H1 (cell line): Measurements from ENCODE around the gene HOXB6. TPM values are rescaled to one million over a fixed set of nuclear protein-coding genes. Genes with fewer than 3 reads are reported as not detected.
A peak's percentile ranks its signal among the peaks of the same experiment; 100 is the strongest.

Experiments
- CTCF ChIA-PET: fragments of 300-600 bp; sonication (Branson Sonifier 250); formaldehyde crosslinking; loops from one replicate; lab custom pipeline; 2021; ENCODE audit not compliant: partially characterized antibody; lab: Charles Lee
- POLR2A ChIA-PET: fragments of 300-600 bp; sonication (Branson Sonifier 250); formaldehyde crosslinking; loops from one replicate; lab custom pipeline; 2021; ENCODE audit warnings: inconsistent platforms; ENCODE audit not compliant: partially characterized antibody; lab: Charles Lee
- DNase-seq, 2 experiments: peaks; one replicate each; pipeline versions ENCODE4 v3.0.0 to v3.0.0-alpha.2; 2010 to 2022; ENCODE audit warnings: low spot score in 2 of 2, low read depth in 1 of 2, mixed read lengths in 1 of 2
- FAIRE-seq: peaks from 2 replicates; lab custom pipeline; 2011; peaks lifted over from hg19 to GRCh38; lab: Jason Lieb, UNC
- H2AFZ ChIP-seq: 2 replicates; pipeline ENCODE4 v1.8.1; 2012; ENCODE audit warnings: low read length, inconsistent platforms
- H2AK5ac ChIP-seq: 2 replicates; pipeline ENCODE4 v1.6.1; 2013; ENCODE audit warnings: low read depth, low read length
- H2BK120ac ChIP-seq: replicated peaks from 2 replicates; pipeline ENCODE3; 2013; ENCODE audit warnings: low read depth, low read length, inconsistent platforms
- H2BK12ac ChIP-seq: 2 replicates; pipeline ENCODE4 v1.6.1; 2013; ENCODE audit warnings: low read depth, low read length
- H2BK15ac ChIP-seq: 2 replicates; pipeline ENCODE4 v1.6.1; 2013; ENCODE audit warnings: low read length
- H2BK20ac ChIP-seq: 2 replicates; pipeline ENCODE4 v1.6.1; 2013; ENCODE audit warnings: low read length
- H2BK5ac ChIP-seq: 2 replicates; pipeline ENCODE4 v1.6.1; 2013; ENCODE audit warnings: low read depth, low read length
- H3K14ac ChIP-seq: 2 replicates; pipeline ENCODE4 v1.6.1; 2013; ENCODE audit warnings: inconsistent platforms; ENCODE audit not compliant: insufficient read length
- H3K18ac ChIP-seq: 2 replicates; pipeline ENCODE4 v1.6.1; 2013; ENCODE audit warnings: low read length; ENCODE audit errors: extremely low read depth
- H3K23ac ChIP-seq: 2 replicates; pipeline ENCODE4 v1.6.1; 2013; ENCODE audit warnings: inconsistent platforms; ENCODE audit not compliant: insufficient read length
- H3K23me2 ChIP-seq: 2 replicates; pipeline ENCODE4 v1.6.1; 2013; ENCODE audit warnings: low read depth, low read length
- H3K27ac ChIP-seq: 2 replicates; pipeline ENCODE4 v1.6.1; 2011; ENCODE audit warnings: low read depth, low read length, inconsistent platforms
- H3K27me3 ChIP-seq, 4 experiments: replicated peaks in 1 of 4; 1 replicate in 1 of 4; 2 replicates in 3 of 4; pipeline versions ENCODE4 v1.6.1 to v1.8.1; 2011 to 2013; ENCODE audit warnings: low read length in 3 of 4, mild to moderate bottlenecking in 3 of 4, inconsistent platforms in 2 of 4, mixed read lengths in 2 of 4, moderate library complexity in 1 of 4; ENCODE audit not compliant: control insufficient read depth in 3 of 4, insufficient read depth in 3 of 4; ENCODE audit errors: extremely low read depth in 1 of 4
- H3K36me3 ChIP-seq, 4 experiments: 2 replicates each; pipeline versions ENCODE4 v1.6.1 to v1.8.1; 2011 to 2013; ENCODE audit warnings: mild to moderate bottlenecking in 4 of 4, low read length in 3 of 4, moderate library complexity in 2 of 4, control low read depth in 1 of 4, inconsistent platforms in 1 of 4; ENCODE audit not compliant: insufficient read depth in 4 of 4, control insufficient read depth in 2 of 4
- H3K4ac ChIP-seq: replicated peaks from 2 replicates; pipeline ENCODE3; 2013; ENCODE audit warnings: low read length, low read depth, mixed read lengths, inconsistent platforms; ENCODE audit not compliant: insufficient read length
- H3K4me1 ChIP-seq, 4 experiments: replicated peaks in 1 of 4; 1 replicate in 1 of 4; 2 replicates in 3 of 4; pipeline versions ENCODE4 v1.6.1 to v1.8.1; 2011 to 2013; ENCODE audit warnings: low read length in 3 of 4, inconsistent platforms in 2 of 4, mixed read lengths in 1 of 4; ENCODE audit not compliant: insufficient read depth in 4 of 4, control insufficient read depth in 3 of 4
- H3K4me2 ChIP-seq, 2 experiments: 2 replicates each; pipeline versions ENCODE4 v1.6.1 to v1.8.1; 2011 to 2013; ENCODE audit warnings: low read depth in 2 of 2, low read length in 2 of 2, control low read depth in 1 of 2, inconsistent platforms in 1 of 2, mild to moderate bottlenecking in 1 of 2; ENCODE audit not compliant: insufficient read depth in 1 of 2
- H3K4me3 ChIP-seq, 4 experiments: fragments of 200-600, 300-600 bp in 1 of 4; sonication (generic), shearing (Covaris generic), sonication (Bioruptor Twin) in 1 of 4; 2 replicates each; pipeline versions ENCODE4 v1.5.1 to v1.8.1; 2011 to 2016; ENCODE audit warnings: low read length in 4 of 4, low read depth in 3 of 4, control low read depth in 2 of 4, inconsistent platforms in 2 of 4, mild to moderate bottlenecking in 2 of 4, mixed read lengths in 1 of 4, moderate library complexity in 1 of 4; ENCODE audit not compliant: insufficient read depth in 2 of 4; ENCODE audit errors: extremely low read depth in 1 of 4
- H3K56ac ChIP-seq: replicated peaks from 2 replicates; pipeline ENCODE3; 2013; ENCODE audit warnings: low read depth, mild to moderate bottlenecking, mixed read lengths, low read length, inconsistent platforms; ENCODE audit not compliant: insufficient read length
- H3K79me1 ChIP-seq: 2 replicates; pipeline ENCODE4 v1.6.1; 2013; ENCODE audit warnings: low read depth, low read length, control low read depth
- H3K79me2 ChIP-seq, 2 experiments: 2 replicates each; pipeline versions ENCODE4 v1.6.1 to v1.8.1; 2012 to 2013; ENCODE audit warnings: low read length in 2 of 2, mild to moderate bottlenecking in 2 of 2, inconsistent platforms in 1 of 2; ENCODE audit not compliant: insufficient read depth in 2 of 2, control insufficient read depth in 1 of 2
- H3K9ac ChIP-seq, 4 experiments: replicated peaks in 1 of 4; 1 replicate in 1 of 4; 2 replicates in 3 of 4; pipeline versions ENCODE4 v1.6.1 to v1.8.1; 2011 to 2013; ENCODE audit warnings: low read depth in 3 of 4, low read length in 3 of 4, control low read depth in 2 of 4, mild to moderate bottlenecking in 2 of 4, moderate library complexity in 2 of 4, inconsistent platforms in 1 of 4; ENCODE audit errors: extremely low read depth in 1 of 4
- H3K9me3 ChIP-seq, 2 experiments: 2 replicates each; pipeline versions ENCODE4 v1.6.1 to v1.8.1; 2012 to 2013; ENCODE audit warnings: mild to moderate bottlenecking in 2 of 2, moderate library complexity in 2 of 2, control low read depth in 1 of 2, inconsistent platforms in 1 of 2, low read depth in 1 of 2, low read length in 1 of 2, mixed read lengths in 1 of 2; ENCODE audit not compliant: insufficient read depth in 2 of 2
- H4K20me1 ChIP-seq, 2 experiments: replicated peaks in 1 of 2; 2 replicates each; pipeline versions ENCODE3 to v1.8.1; 2011 to 2013; ENCODE audit warnings: inconsistent platforms in 2 of 2, low read length in 2 of 2, mild to moderate bottlenecking in 1 of 2; ENCODE audit not compliant: insufficient read depth in 2 of 2, control insufficient read depth in 1 of 2
- H4K5ac ChIP-seq: 2 replicates; pipeline ENCODE4 v1.6.1; 2013; ENCODE audit warnings: low read length, low read depth, mixed read lengths, inconsistent platforms; ENCODE audit not compliant: insufficient read length
- H4K8ac ChIP-seq: 2 replicates; pipeline ENCODE4 v1.8.0; 2013; ENCODE audit warnings: mild to moderate bottlenecking, moderate library complexity, low read length, inconsistent platforms; ENCODE audit not compliant: insufficient read depth; ENCODE audit errors: extremely low read depth
- H4K91ac ChIP-seq: replicated peaks from 2 replicates; pipeline ENCODE3; 2013; ENCODE audit warnings: low read length, mixed read lengths, inconsistent platforms; ENCODE audit not compliant: insufficient read length
- EGR1 ChIP-seq: IDR thresholded peaks from 2 replicates; pipeline ENCODE4 v1.6.1; 2011; ENCODE audit warnings: low read depth, low read length, borderline replicate concordance
- EZH2 ChIP-seq: fragments of 200-600 bp; sonication (generic); IDR thresholded peaks from 2 replicates; pipeline ENCODE4 v1.7.1; 2012; ENCODE audit warnings: low read depth, mild to moderate bottlenecking, moderate library complexity, low read length, inconsistent platforms; ENCODE audit not compliant: severe bottlenecking
- HDAC6 ChIP-seq: IDR thresholded peaks from one replicate; pipeline ENCODE4 v1.7.1; 2012; ENCODE audit warnings: low read depth, mild to moderate bottlenecking, inconsistent platforms, low read length, moderate library complexity
- RNF2 ChIP-seq: fragments of 200-900, 300-1000 bp; sonication (generic); IDR thresholded peaks from 2 replicates; pipeline ENCODE4 v1.7.1; 2016; ENCODE audit warnings: borderline replicate concordance, low read depth, mild to moderate bottlenecking, antibody characterized with exemption, low read length; ENCODE audit not compliant: poor library complexity, severe bottlenecking; ENCODE audit errors: missing control alignments
- SIX5 ChIP-seq: IDR thresholded peaks from 2 replicates; pipeline ENCODE4 v1.6.1; 2011; ENCODE audit warnings: mild to moderate bottlenecking, low read depth, low read length
- SRF ChIP-seq: IDR thresholded peaks from 2 replicates; pipeline ENCODE4 v1.6.1; 2011; ENCODE audit warnings: mild to moderate bottlenecking, low read depth, low read length, moderate library complexity
- SUZ12 ChIP-seq: fragments of 200-600 bp; sonication (generic); IDR thresholded peaks from 2 replicates; pipeline ENCODE4 v1.6.1; 2012; ENCODE audit warnings: mild to moderate bottlenecking, inconsistent platforms, low read length, moderate library complexity, mixed read lengths
- TAF1 ChIP-seq: IDR thresholded peaks from 2 replicates; pipeline ENCODE4 v1.6.1; 2011; ENCODE audit warnings: mild to moderate bottlenecking, low read depth, low read length
- TEAD4 ChIP-seq: IDR thresholded peaks from 2 replicates; pipeline ENCODE4 v1.6.1; 2012; ENCODE audit warnings: low read depth, low read length, inconsistent platforms, mixed read lengths
- WGBS, 2 experiments: shearing (Covaris generic) in 1 of 2; methylation state at CpG; one replicate each; pipeline versions ENCODE4 v1.1.6 to v1.1.7; 2013 to 2015; ENCODE audit warnings: low lambda C conversion rate in 2 of 2, mixed read lengths in 2 of 2, inconsistent platforms in 1 of 2, low coverage in 1 of 2, missing lambda C conversion rate in 1 of 2; ENCODE audit not compliant: insufficient replicate concordance in 2 of 2, insufficient coverage in 1 of 2, insufficient read length in 1 of 2; ENCODE audit errors: extremely low coverage in 1 of 2, missing lambda C conversion rate in 1 of 2; 5-methylcytosine and 5-hydroxymethylcytosine counted together
- polyA plus RNA-seq, 7 experiments: library from polyadenylated mRNA; depleted of rRNA in 3 of 7; stranded (reverse) in 5 of 7; unstranded in 2 of 7; fragments of >200 nt in 5 of 7; fragments of 200-250 nt in 2 of 7; gene quantifications; 1 replicate in 5 of 7; 2 replicates in 1 of 7; 4 replicates in 1 of 7; pipeline versions ENCODE4 v1.2.1 to v1.2.3, GENCODE V29; 2011 to 2013; ENCODE audit warnings: missing spikeins in 2 of 7, mixed read lengths in 2 of 7
- total RNA-seq: library from RNA; stranded (reverse); fragmentation: NEBNext Ultra II Directional; extraction: Animal tissue kit (Norgen Biotek cat#: 25700); gene quantifications from 2 replicates; pipeline ENCODE4 v1.2.1, GENCODE V29; 2021

HOXB6 gene
- total and polyA plus RNA-seq, 2 of the 8 experiments (the other 6 are each of a cell fraction or from before 2014, with no cell fraction given), result not detected

DNA sequence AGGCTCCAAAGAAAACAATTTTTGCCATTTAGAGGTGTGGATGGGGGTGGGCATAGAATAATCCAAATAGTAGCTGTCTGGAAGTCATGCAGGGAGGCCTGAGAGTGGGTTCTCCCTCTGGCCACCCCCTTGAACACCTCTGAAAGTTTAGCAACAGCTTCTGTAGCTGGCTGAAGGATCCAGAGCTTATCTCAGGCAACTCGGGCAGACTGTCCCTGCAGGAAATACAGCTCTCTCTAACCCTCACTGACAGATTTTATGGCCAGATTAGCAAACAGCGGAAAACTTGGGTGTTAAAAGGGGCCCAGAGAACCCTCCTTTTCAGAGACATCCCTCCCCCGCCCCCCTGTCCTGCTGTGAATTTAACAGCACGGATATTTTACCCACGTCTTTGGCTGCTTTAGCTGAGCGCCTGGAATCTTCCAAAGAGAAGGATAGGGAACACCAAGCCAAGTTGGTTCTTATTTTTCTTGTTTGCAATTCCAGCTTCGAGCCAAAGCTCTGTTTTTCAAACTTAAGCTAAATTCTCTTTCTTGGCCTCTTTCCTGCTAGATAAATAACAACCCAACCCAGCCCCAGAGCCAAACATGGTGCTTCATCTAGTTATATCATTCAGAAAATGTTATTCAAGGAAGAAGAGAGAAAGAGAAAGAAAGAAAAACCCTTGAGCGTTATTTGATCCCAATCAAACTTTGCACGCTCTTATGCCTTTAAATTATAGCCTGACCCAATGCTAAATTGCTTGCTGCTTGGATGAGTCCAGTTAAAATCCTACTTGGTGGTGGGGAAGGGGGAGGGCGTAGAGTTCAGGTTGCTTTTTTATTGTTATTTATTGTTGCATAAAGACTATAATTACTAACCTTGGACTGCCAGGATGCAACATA, 57.6 kb downstream of the HOXB6 start:
- CTCF ChIA-PET, result interaction anchor here (0.7 to 6.6 kb wide), 24 partner anchors 8 to 331 kb away, joined by 3 to 53 read pairs (median 4); partner anchors contain the start of genes HOXB1, HOXB3 and HOXB5
- Histone ChIP-seq H4K91ac (no peak overlapping the region), H3K9ac (no peak overlapping the region), H3K36me3 (peaks cover 0 to 6% (median 0%) of the 10 kb centered on the region in 4 experiments; a peak in 1 of 8 replicates), H4K8ac (no peak overlapping the region), H3K4me3 (no peak overlapping the region), H3K4me2 (peak overlapping the region; percentile 22 to 33; a peak in 1 of 4 replicates), H2BK120ac (no peak overlapping the region), H3K14ac (no peak overlapping the region), H3K23ac (no peak overlapping the region), H2BK20ac (no peak overlapping the region), H2BK12ac (no peak overlapping the region), H3K23me2 (no peaks in the 10 kb centered on the region; the same call in 1 of the 2 replicates), H3K4ac (no peak overlapping the region), H3K56ac (no peak overlapping the region), H3K27ac (no peak overlapping the region), H3K18ac (no peak overlapping the region), H4K5ac (no peak overlapping the region), H3K27me3 (peaks cover 92 to 100% (median 98%) of the 10 kb centered on the region in 4 experiments), H2BK15ac (no peak overlapping the region), H2BK5ac (no peak overlapping the region), H3K79me1 (no peaks in the 10 kb centered on the region), H3K4me1 (peaks cover 7 to 31% (median 11%) of the 10 kb centered on the region in 4 experiments), H4K20me1 (peaks cover 12 to 16% of the 10 kb centered on the region in 2 experiments), H3K9me3 (no peaks in the 10 kb centered on the region), H3K79me2 (no peaks in the 10 kb centered on the region), H2AK5ac (no peak overlapping the region), H2AFZ (no peak overlapping the region)
- POLR2A ChIA-PET, result interaction anchor here (0.6 to 1.2 kb wide), 4 partner anchors 9 to 195 kb away, joined by 3 read pairs; no protein-coding TSS in a partner anchor
- 17% methylated on average over 10 of the region's 10 CpGs; no CpG with 5 or more reads in 1 of the 2 experiments for WGBS, 2 experiments
- FAIRE-seq (no peak), DNase-seq (no peak)
- no peak for TF ChIP-seq SRF
- TF ChIP-seq SIX5, result no peak
- no peak for TF ChIP-seq TAF1
- TF ChIP-seq TEAD4, result no peak
- TF ChIP-seq RNF2, result peak; percentile 22
- no peak for TF ChIP-seq EGR1
- TF ChIP-seq EZH2, result peak; percentile 23
- no peak for TF ChIP-seq HDAC6
- TF ChIP-seq SUZ12, result peak; percentile 75
